SK-N-MC (cell line): ENCODE results near the gene ANKS3.

Experiments
- DNase-seq: peaks from one replicate; pipeline ENCODE4 v3.0.0-alpha.2; 2011; ENCODE audit warnings: low read depth, low spot score
- H3K27ac ChIP-seq: fragments of 200-600 bp; sonication (generic); 2 replicates; pipeline ENCODE4 v1.5.1; 2016; ENCODE audit warnings: mixed run types
- H3K36me3 ChIP-seq: fragments of 200-600 bp; sonication (generic); 2 replicates; pipeline ENCODE4 v1.6.1; 2017; ENCODE audit warnings: antibody characterized with exemption, low read length, mixed read lengths; ENCODE audit not compliant: insufficient read depth
- H3K4me3 ChIP-seq: fragments of 200-600 bp; sonication (generic); 2 replicates; pipeline ENCODE4 v1.5.1; 2016
- H3K9ac ChIP-seq: fragments of 200-600 bp; sonication (generic); 2 replicates; pipeline ENCODE4 v1.8.0; 2017; ENCODE audit warnings: mixed run types, mixed read lengths; ENCODE audit not compliant: insufficient read length
- H3K9me3 ChIP-seq: fragments of 200-600 bp; sonication (generic); 2 replicates; pipeline ENCODE4 v1.6.1; 2017; ENCODE audit warnings: low read depth, mild to moderate bottlenecking, antibody characterized with exemption, low read length, moderate library complexity, mixed read lengths
- EZH2 ChIP-seq: fragments of 200-600 bp; sonication (generic); IDR thresholded peaks from one replicate; pipeline ENCODE4 v1.6.1; 2017; ENCODE audit warnings: antibody characterized with exemption
- FOXP2 ChIP-seq: optimal IDR thresholded peaks from 2 replicates; pipeline ENCODE3; 2011; ENCODE audit warnings: mild to moderate bottlenecking, moderate library complexity; ENCODE audit not compliant: insufficient read depth; ENCODE audit errors: extremely low read length, control extremely low read depth
- POLR2AphosphoS5 ChIP-seq: IDR thresholded peaks from 2 replicates; pipeline ENCODE4 v1.6.1; 2012; ENCODE audit warnings: mild to moderate bottlenecking, low read depth, low read length, borderline replicate concordance

The ANKS3 gene

DNA sequence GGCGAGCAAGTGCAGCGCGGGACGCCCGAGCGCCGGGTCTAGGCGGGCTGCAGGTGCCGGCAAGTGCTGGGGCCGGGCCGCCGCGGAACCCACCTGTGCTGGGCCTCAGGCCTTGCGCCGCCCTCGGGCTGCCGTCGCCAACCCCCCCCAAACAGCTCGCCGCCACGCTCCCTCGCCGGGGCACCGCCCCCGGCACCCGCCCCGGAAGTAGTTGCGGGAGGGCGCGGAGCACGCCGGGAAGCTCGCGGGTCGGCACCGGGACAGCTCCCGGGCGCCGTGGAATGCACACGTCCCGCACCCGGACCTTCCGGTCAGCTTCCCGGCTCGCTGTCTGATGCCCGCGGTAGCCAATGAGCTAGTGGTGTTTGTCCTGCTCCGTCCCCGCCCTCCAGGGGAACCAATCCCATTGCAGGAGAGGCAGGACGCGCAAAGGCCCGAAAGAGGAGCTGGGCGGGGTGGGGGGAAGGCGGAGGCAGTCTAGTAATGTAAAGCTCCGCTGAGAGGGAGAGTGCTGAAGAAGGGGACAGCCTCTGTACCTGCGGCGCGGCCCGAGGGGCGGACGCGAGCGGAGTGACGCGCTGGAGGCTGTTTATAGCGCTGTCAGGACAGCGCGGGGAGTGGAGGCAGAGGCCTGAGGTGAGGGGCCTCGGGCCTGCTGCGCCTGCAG lies at the start of gene ANKS3, which contains the start of gene DNAAF8:
Gene ANKS3 (minus strand): TSS at position 209 of the 667 bp plus-strand sequence. CDS start 4,122 bp downstream, outside the sequence.
Gene DNAAF8 (plus strand): TSS at position 475 of the 667 bp plus-strand sequence. CDS start 1,978 bp downstream, outside the sequence.
- Histone ChIP-seq H3K36me3 (no peaks in the 10 kb centered on the region; the same call in 1 of the 2 replicates), H3K27ac (peak within 1 kb of the TSS; percentile 78), H3K9me3 (no peaks in the 10 kb centered on the region), H3K9ac (peak within 1 kb of the TSS; percentile 92), H3K4me3 (peak within 1 kb of the TSS; percentile 93)
- peak; percentile 18 for DNase-seq
- TF ChIP-seq POLR2AphosphoS5 (peak; percentile 60), EZH2 (no peak)

GRCh38 chr16:4783251-4783950 lies 49.3 kb upstream of the ANKS3 start:
- Histone ChIP-seq H3K9ac (no peak overlapping the region), H3K27ac (no peak overlapping the region), H3K36me3 (no peaks in the 10 kb centered on the region), H3K4me3 (no peak overlapping the region), H3K9me3 (no peaks in the 10 kb centered on the region)
- no peak for TF ChIP-seq POLR2AphosphoS5
- no peak for TF ChIP-seq FOXP2
- no peak for TF ChIP-seq EZH2
- DNase-seq, result no peak

GRCh38 chr16:4780235-4780634 lies 46.2 kb upstream of the ANKS3 start:
- DNase-seq, result no peak

DNA sequence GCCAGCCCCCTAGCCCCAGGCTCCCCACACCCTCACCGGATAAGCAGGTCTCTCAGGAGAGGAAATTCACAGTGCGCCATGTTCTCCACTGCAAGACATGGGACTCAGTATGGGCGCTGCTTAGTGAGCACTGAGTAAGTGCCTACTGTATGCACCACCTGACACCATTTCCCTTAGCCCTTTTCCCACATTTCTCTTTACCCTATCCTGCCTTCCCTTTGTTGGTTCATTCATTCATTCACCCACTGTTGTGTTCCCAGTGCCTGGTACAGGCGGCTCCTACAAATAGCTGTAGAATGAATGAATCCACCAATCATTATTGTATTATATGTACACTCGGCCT lies 44.0 kb upstream of the ANKS3 start:
- Histone ChIP-seq H3K4me3 (no peak overlapping the region), H3K9ac (no peak overlapping the region), H3K9me3 (no peaks in the 10 kb centered on the region), H3K27ac (no peak overlapping the region), H3K36me3 (no peaks in the 10 kb centered on the region)
- TF ChIP-seq FOXP2, result no peak
- TF ChIP-seq EZH2, result no peak
- DNase-seq, result no peak

More at GRCh38 chr16:4780235-4780634, 46.2 kb upstream of the ANKS3 start:
- Histone ChIP-seq H3K36me3 (no peaks in the 10 kb centered on the region), H3K9ac (no peak overlapping the region), H3K27ac (no peak overlapping the region), H3K9me3 (no peaks in the 10 kb centered on the region), H3K4me3 (no peak overlapping the region)
- TF ChIP-seq POLR2AphosphoS5, result no peak

DNA sequence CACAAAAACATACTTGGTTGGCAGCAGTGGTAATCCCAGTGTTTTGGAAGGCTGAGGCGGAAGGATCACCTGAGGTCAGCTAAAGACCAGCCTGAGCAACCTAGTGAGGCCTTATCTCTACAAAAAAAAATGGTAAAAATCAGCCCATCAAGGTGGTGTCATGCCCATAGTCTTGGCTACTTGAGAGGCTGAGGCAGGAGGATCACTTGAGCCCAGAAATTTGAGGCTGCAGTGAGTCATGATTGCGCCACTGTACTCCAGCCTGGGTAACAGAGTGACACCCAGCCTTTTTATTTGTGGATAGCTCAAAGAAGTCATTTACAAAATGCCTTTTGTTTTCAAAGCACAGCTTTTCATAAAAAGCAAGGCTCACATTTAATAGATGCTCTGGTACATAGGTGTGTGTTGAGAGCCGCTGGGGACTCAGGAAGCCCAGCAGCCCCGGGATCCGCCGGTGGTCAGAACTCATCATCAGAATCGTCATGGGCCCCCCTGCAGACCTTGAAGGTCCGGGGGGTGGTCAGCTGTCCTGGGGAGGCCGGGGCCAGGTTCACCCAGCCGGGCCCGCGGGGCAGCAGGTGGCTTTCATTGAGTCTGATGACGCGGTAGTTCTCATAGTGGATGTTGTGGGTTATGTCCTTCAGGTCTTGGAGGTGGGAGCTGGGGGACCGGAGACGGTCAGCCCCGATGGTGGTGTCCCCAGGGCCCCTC lies 43.4 kb upstream of the ANKS3 start:
- Histone ChIP-seq H3K36me3 (no peaks in the 10 kb centered on the region), H3K4me3 (no peak overlapping the region), H3K9ac (no peak overlapping the region), H3K27ac (no peak overlapping the region), H3K9me3 (no peaks in the 10 kb centered on the region)
- no peak for DNase-seq
- TF ChIP-seq POLR2AphosphoS5 (no peak), EZH2 (no peak), FOXP2 (no peak)

GRCh38 chr16:4776141-4776705 lies 42.2 kb upstream of the ANKS3 start:
- Histone ChIP-seq H3K9ac (no peak overlapping the region), H3K36me3 (no peaks in the 10 kb centered on the region), H3K4me3 (no peak overlapping the region), H3K9me3 (no peaks in the 10 kb centered on the region), H3K27ac (no peak overlapping the region)
- DNase-seq, result no peak
- TF ChIP-seq POLR2AphosphoS5, result no peak
- TF ChIP-seq FOXP2, result no peak
- TF ChIP-seq EZH2, result no peak

GRCh38 chr16:4775005-4775404 lies 40.9 kb upstream of the ANKS3 start:
- Histone ChIP-seq H3K27ac (no peak overlapping the region), H3K9ac (no peak overlapping the region), H3K36me3 (no peaks in the 10 kb centered on the region), H3K9me3 (no peaks in the 10 kb centered on the region), H3K4me3 (no peak overlapping the region)
- TF ChIP-seq FOXP2 (no peak), EZH2 (no peak), POLR2AphosphoS5 (no peak)
- DNase-seq, result no peak

- TF ChIP-seq FOXP2 (no peak), EZH2 (no peak)
- Histone ChIP-seq H3K9ac (no peak overlapping the region), H3K9me3 (no peaks in the 10 kb centered on the region), H3K4me3 (no peak overlapping the region), H3K27ac (no peak overlapping the region), H3K36me3 (no peaks in the 10 kb centered on the region)
- DNase-seq, result no peak
These were observed 38.3 kb upstream of the ANKS3 start for GRCh38 chr16:4772351-4772750.
